A549 (cell line): Measurements from ENCODE around the gene GPLD1.

Source experiments
- BHLHE40 ChIP-seq: IDR thresholded peaks from 2 replicates; pipeline ENCODE4 v1.6.1; 2012; ENCODE audit warnings: low read depth, low read length, inconsistent platforms
- CHD4 ChIP-seq: fragments of 200-600 bp; sonication (generic); IDR thresholded peaks from 2 replicates; pipeline ENCODE4 v1.6.1; 2016; ENCODE audit warnings: antibody characterized with exemption, mild to moderate bottlenecking, borderline replicate concordance
- CTCF ChIP-seq: fragments of >200 bp; sonication (Bioruptor Twin); formaldehyde crosslinking; IDR thresholded peaks from 3 replicates; pipeline ENCODE4 v1.5.1; 2016
- EP300 ChIP-seq, 2 experiments: fragments of >200 bp; sonication (Bioruptor Twin); formaldehyde crosslinking; IDR thresholded peaks; 2 replicates in 1 of 2; 3 replicates in 1 of 2; pipeline ENCODE4 v1.6.1; 2016 to 2017
- ESRRA ChIP-seq: fragments of 150-350 bp; IDR thresholded peaks from 2 replicates; pipeline ENCODE4 v1.6.1; 2014; ENCODE audit warnings: mild to moderate bottlenecking, low read length, borderline replicate concordance
- KDM1A ChIP-seq: fragments of 200-600 bp; sonication (generic); IDR thresholded peaks from 2 replicates; pipeline ENCODE4 v1.6.1; 2016; ENCODE audit warnings: low read depth, mild to moderate bottlenecking
- MAZ ChIP-seq: fragments of 150-350 bp; IDR thresholded peaks from 2 replicates; pipeline ENCODE4 v1.6.1; 2014; ENCODE audit warnings: antibody characterized with exemption, low read depth, low read length, borderline replicate concordance
- MYC ChIP-seq: IDR thresholded peaks from 2 replicates; pipeline ENCODE4 v1.6.1; 2012; ENCODE audit warnings: mild to moderate bottlenecking, inconsistent platforms, low read length, improper control_type of control experiment, borderline replicate concordance
- NPAS2 ChIP-seq: fragments of 250-450 bp; sonication (Bioruptor Pico); IDR thresholded peaks from 2 replicates; pipeline ENCODE4 v1.8.0; 2022; ENCODE audit warnings: mild to moderate bottlenecking, moderate library complexity, borderline replicate concordance
- PBX3 ChIP-seq: IDR thresholded peaks from 2 replicates; pipeline ENCODE4 v1.6.1; 2012
- POLR2A ChIP-seq: IDR thresholded peaks from 2 replicates; pipeline ENCODE4 v1.6.1; 2012; ENCODE audit warnings: mild to moderate bottlenecking, low read length
- RFX5 ChIP-seq: fragments of 450-650 bp; IDR thresholded peaks from 2 replicates; pipeline ENCODE4 v1.7.1; 2014; ENCODE audit warnings: antibody characterized with exemption, mild to moderate bottlenecking, moderate library complexity

GRCh38 chr6:24425091-24425490, 64.3 kb downstream of the GPLD1 start:
- no peak for TF ChIP-seq CTCF
- no peak for TF ChIP-seq BHLHE40
- no peak for TF ChIP-seq CHD4
- no peak for TF ChIP-seq RFX5
- no peak for TF ChIP-seq MYC
- no peak for TF ChIP-seq EP300 (IDR thresholded peaks at IDR 0.05)
- TF ChIP-seq POLR2A, result no peak
- no peak for TF ChIP-seq PBX3
- TF ChIP-seq ESRRA, result no peak
- no peak for TF ChIP-seq MAZ
- no peak for TF ChIP-seq NPAS2 (CRISPR knock-in tag)
- TF ChIP-seq KDM1A, result no peak
